ENCODE measurements around the gene INSM2.

INSM2 gene

GRCh38 chr14:35533357-35534207 is at the start of gene INSM2:
TSS of gene INSM2 (plus strand) at chr14:35534164. CDS start at chr14:35534253, 89 bp downstream.
- peak; percentile 40 for DNase-seq (ENCODE audit: low read depth, low spot score)

- DNase-seq (ENCODE audit: low read depth, low spot score): no peak
These were observed 41.4 kb upstream of the INSM2 start for GRCh38 chr14:35492569-35493014.

DNA sequence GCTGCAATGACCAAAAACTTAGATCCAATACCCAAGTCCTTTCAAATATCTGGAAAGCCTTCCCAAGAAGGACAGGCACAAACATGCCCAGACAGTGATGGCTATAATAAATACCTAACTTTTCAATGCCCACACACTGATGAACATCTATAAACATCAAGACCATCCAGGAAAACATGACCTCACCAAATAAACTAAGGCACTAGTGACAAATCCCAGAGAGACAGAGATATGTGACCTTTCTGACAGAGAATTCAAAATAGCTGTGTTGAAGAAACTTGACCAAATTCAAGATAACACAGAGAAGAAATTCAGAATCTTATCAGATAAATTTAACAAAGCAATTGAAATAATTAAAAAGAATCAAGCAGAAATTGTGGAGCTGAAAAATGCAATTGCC is 38.7 kb upstream of the INSM2 start:
- no peak for DNase-seq (ENCODE audit: low read depth, low spot score)

DNA sequence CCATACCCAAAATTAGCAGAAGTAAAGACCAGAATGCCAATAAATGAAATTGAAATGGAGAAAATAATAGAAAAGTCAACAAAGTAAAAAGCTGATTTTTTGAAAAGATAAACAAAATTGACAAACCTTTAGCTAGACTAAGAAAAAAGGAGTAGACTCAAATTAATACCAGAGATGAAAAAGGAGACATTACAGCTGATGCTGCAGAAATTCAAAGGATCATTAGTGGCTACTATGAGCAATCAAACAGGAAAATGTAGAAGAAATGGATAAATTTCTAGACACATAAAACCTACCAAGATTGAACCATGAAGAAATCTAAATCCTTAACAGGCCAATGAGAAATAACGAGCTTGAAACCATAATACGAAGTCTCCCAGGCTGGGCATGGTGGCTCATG is 34.8 kb upstream of the INSM2 start:
- DNase-seq (ENCODE audit: low read depth, low spot score): no peak

DNA sequence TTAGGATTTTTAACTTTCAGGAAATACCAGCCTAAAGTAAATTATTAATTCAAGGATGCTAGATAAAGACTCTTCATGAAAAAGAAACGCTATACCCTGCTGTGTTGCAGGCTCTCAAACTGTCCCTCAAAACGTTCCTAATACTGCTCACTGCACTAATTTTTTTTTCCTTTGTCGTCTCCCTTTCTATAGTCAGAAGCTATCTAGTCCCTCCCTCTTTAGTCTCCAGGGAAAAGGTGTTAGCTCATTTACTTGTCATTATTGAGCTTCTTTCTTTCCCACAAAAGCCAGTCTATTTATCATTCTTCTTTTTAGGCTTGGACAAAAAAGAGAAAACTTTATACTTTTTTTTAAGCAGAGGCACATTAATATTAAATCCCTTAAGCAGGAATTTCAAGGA is 30.3 kb upstream of the INSM2 start:
- no peak for DNase-seq (ENCODE audit: low read depth, low spot score)

GRCh38 chr14:35504260-35504659 is 29.7 kb upstream of the INSM2 start:
- DNase-seq (ENCODE audit: low read depth, low spot score): no peak

DNA sequence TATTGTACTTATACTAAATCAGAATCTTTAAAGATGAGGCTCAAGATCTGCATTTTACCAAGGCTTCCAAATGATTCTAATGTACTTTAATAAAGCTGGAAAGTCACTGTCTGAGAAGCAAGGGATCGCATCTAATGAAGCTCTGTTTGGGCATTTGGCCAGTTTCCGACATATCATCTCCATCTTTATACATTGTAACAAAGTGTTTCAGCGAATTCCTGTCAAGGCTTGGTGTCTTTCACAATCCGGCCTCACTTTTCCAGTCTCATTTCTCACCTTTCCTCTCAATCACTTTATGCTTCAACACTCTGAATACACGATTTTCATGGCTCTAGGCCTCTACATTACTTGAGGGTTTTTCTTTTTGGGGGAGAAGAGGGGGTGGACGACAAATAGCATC is 27.5 kb upstream of the INSM2 start:
- no peak for DNase-seq (ENCODE audit: low read depth, low spot score)

GRCh38 chr14:35506927-35507326 is 27.0 kb upstream of the INSM2 start:
- DNase-seq (ENCODE audit: low read depth, low spot score): no peak

DNA sequence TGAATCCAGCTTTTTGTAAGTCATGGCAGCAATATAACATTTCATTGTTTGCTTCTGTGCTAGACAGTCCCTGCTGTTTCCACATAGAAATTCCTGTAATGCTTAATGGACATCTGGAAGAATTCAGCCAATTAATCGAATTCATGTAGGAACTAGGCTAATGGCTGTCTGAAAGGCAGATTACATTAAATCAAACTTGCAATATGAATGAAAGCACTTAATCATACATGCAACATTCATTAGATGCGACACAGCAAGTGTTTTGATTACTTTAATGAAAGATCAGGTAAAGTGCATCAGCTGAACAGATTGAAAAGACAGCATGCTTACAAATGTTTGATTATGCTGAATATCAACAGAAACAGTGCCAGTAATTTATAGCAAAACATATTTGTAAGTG is 24.1 kb upstream of the INSM2 start:
- no peak for DNase-seq (ENCODE audit: low read depth, low spot score)

- DNase-seq (ENCODE audit: low read depth, low spot score): no peak
These were observed 21.2 kb upstream of the INSM2 start for GRCh38 chr14:35512765-35513164.

- DNase-seq (ENCODE audit: low read depth, low spot score): no peak
These were observed 18.0 kb upstream of the INSM2 start for GRCh38 chr14:35515916-35516315.

DNA sequence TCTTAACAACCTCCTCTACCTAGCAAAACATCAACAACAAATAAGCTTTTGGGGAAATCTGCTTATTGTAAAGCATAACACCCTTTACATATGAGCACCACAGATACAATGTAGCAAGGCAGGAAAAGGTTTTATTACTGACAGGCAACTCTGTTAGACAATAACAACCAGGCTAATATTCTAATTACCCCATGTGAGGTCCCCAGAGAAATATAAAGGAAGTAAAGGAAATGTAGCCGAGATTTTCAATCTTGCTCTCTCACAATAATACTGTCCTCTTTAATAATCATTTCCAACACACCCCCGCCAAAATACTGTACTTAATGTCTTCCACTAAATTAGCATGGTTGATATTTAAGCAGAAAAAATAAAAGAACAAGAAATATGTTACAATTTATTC is 14.0 kb upstream of the INSM2 start:
- DNase-seq (ENCODE audit: low read depth, low spot score): no peak

DNA sequence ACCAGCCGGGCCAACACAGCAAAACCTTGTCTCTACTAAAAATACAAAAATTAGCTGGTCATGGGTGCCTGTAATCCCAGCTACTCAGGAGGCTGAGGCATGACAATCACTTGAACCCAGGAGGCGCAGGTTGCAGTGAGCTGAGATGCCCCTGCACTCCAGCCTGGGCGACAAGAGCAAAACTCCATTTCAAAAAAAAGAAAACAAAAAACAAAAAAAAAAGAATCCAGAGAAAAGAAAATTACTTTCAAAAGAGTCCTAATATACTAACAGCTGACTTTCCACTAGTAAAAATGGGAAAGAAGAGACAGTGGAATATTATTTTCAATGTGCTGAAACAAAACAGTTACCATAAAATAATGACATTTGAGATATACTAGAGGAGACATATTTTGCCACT is 8.3 kb upstream of the INSM2 start:
- no peak for DNase-seq (ENCODE audit: low read depth, low spot score)

DNA sequence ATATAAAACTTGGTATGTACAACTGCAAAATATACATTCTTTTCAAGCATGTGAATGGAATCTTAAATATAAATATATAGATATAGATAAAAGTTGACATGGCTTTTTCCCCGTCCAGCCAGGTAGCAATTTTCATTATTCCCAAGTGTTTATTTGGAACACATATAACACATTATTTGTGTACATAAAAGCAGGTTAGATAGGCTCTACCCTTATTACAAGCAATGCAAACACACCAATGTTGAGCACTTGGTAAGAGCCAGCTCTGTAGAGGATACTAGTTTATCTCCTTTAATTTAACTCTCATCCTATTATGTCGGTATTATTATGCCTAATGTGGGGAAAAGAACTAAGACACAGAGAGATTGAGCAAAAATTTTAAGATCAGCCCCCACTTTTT is 7.0 kb upstream of the INSM2 start:
- DNase-seq (ENCODE audit: low read depth, low spot score): no peak

DNA sequence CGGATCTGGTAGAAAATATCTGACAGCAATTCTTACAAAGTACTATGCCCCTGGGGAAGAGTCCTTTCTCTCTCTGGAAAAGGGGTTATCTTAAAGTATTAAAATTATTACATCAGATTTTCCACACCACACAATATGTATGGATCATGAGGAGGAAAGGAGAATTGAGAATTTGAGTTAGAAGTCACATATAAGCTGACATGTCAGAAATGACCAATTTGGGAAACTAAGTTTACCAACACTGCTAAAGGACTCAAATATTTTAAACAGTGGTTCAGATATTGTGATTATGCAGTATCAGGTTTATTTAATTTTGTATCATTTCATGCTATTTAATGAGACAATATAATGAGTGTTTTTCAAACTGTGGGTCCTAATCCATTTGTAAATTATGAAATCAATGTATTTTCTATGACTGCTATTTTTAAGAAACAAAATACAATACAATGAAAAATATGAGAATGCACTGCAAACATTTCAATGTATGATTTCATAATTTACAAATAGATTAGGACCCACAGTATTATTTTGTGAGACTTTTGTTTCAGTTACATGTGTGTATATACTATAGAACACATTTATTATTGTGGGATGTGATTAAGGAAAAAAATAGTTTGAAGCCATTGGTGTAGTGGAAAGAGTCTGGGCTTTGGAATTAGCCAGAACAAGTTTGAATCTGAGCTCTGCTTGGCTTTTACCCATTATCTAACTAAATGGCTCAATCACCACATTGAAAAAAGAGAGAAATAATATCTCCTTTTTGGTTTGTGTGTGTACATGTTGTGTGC is 1.8 kb upstream of the INSM2 start:
- no peak for DNase-seq (ENCODE audit: low read depth, low spot score)

DNA sequence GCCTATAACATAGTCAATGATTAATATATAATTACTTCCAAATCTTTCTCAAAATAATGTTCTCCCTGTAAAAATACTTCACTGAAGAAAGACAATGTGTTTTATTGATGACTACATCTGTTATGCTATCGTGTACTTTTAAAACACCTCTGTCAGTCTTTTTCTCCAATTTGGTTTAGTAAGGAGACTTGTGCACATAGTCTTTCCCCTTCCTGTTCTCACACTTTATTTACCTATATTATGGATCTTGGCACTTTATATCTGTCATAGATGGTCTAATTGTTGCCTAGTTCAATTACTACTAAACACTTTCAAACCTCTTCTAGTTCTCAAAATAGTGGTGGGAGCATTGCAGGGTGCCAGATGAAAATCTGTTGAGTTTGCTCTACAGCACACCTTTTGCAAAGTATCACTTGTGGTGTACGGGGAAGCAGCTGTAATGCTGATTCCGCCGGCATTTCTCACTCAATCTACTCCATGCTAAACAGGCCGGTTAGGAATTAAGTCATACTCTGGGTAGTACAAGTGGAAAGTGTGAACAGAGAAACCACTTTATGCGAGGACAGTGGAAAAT is 1.1 kb upstream of the INSM2 start:
- no peak for DNase-seq (ENCODE audit: low read depth, low spot score)

DNA sequence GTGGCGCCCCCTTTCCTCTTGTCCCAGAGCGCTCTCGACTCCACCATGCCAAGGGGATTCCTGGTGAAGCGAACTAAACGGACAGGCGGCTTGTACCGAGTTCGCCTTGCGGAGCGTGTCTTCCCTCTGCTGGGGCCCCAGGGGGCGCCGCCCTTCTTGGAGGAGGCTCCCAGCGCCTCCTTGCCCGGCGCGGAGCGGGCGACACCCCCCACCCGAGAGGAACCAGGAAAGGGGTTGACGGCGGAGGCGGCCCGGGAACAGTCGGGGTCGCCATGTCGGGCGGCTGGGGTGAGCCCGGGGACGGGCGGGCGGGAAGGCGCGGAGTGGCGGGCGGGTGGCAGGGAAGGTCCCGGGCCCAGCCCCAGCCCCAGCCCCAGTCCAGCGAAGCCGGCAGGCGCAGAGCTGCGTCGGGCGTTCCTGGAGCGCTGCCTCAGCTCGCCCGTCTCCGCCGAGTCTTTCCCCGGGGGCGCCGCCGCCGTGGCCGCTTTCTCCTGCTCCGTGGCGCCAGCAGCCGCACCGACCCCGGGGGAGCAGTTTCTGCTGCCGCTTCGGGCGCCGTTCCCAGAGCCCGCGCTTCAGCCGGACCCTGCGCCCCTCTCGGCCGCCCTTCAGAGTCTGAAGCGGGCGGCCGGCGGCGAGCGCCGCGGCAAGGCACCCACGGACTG is 376 bp downstream of the INSM2 start:
- no peak for DNase-seq (ENCODE audit: low read depth, low spot score)

- DNase-seq (ENCODE audit: low read depth, low spot score): peak; percentile 26
These were observed 1.0 kb downstream of the INSM2 start for GRCh38 chr14:35534873-35535482.

- no peak for DNase-seq (ENCODE audit: low read depth, low spot score)
These were observed 1.6 kb downstream of the INSM2 start for GRCh38 chr14:35535483-35536112.

DNA sequence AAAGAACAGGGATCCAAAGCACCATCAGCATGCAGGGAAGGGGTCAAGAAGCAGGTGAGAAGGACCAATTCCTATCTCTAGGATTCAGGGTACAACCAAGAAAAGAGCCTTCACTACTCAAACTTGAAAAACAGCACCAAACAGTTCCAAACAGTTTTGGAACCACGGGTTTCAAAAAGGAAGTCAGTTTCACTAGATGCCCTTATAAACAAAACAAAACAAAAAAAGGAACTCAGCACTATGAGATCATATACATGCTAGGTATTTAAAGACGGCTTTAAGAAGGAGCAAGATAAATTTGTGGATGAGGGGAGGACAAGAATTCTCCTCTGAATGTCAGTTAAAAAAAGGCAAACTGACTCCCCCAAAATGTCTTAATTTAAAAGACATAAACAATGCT is 6.0 kb downstream of the INSM2 start:
- no peak for DNase-seq (ENCODE audit: low read depth, low spot score)

DNA sequence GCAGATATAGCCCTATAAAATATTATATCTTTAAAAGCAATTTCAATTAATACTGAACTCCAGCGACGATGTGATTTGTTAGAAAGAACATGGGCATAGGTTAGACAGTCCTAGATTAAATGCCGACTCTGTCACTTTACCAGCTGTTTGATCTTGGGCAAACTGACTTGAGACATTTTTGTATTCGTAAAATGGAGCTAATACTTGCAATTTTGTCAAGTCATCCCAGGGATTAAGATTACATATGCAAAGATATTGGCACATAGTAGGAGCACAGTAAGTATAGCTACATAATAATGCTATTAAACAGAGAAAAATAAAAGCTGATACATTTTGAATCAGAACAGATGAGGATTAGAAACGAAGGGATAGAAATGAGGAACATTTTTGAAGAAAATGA is 9.0 kb downstream of the INSM2 start:
- DNase-seq (ENCODE audit: low read depth, low spot score): no peak

All from activated naive CD8-positive, alpha-beta T cell treated with anti-CD3 and anti-CD28 coated beads, Interleukin-2, amount 50 U/mL, for 16 hours (primary cell).